ENCODE results near the gene CCSER2. TPM values are rescaled to one million over a fixed set of nuclear protein-coding genes. Genes with fewer than 3 reads are reported as not detected.

CCSER2 gene
- total RNA-seq, 1 donor from 2014 or later, result 52.3 TPM

DNA sequence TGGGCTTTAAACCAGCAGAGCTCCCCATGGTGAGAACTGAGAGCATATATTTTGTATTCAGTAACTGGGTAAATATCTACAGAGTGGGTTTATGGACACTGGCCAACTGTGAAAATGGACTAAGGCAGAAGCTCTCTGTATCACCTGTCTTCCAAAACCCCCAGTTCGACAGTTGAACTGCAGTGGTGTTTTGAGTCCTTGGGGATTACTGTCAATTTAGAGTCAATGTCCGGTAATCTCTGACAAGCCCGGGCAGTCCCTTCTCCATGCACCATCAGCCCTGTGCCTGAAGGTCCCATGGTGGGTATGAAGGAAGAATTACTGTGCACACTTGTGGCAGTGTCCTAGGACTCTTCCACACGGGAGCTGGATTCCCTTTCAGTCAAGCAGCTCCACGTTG, 235.0 kb downstream of the CCSER2 start:
- no peaks in the 10 kb centered on the region for H3K9me3 Mint-ChIP-seq
- DNase-seq (ENCODE audit: low spot score), result no peak
- intact Hi-C loops (cut with micrococcal nuclease), result no loop called here
- peaks cover 21% of the 10 kb centered on the region for H3K27me3 Mint-ChIP-seq (ENCODE audit: insufficient read depth)
- no peak overlapping the region for H3K4me3 Mint-ChIP-seq
- H3K4me1 Mint-ChIP-seq (ENCODE audit: low read depth), result no peaks in the 10 kb centered on the region
- H3K27ac Mint-ChIP-seq, result no peak overlapping the region
- H3K36me3 Mint-ChIP-seq (ENCODE audit: low read depth), result no peaks in the 10 kb centered on the region

DNA sequence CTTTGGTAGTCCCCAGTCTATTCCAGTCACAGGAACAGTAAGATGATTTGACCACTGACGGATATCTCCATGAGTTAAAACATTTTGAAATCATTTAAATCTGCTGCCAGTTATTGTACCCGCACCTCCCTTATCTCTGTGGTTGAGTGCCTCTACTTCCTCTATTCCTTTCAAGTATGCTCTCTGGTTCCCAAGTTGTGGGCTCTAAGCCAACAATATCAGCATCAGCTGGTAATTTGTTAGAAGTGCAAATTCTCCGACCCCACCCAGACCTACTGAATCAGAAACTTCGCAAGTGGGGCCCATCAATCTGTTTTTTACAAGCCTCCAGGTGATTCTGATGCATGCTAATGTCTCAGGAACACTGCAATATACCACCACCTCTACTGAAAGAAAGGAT, 235.5 kb downstream of the CCSER2 start:
- H3K4me3 Mint-ChIP-seq, result no peak overlapping the region
- H3K9me3 Mint-ChIP-seq, result no peaks in the 10 kb centered on the region
- H3K4me1 Mint-ChIP-seq (ENCODE audit: low read depth), result no peaks in the 10 kb centered on the region
- H3K27me3 Mint-ChIP-seq (ENCODE audit: insufficient read depth), result peaks cover 20% of the 10 kb centered on the region
- no peaks in the 10 kb centered on the region for H3K36me3 Mint-ChIP-seq (ENCODE audit: low read depth)
- no peak overlapping the region for H3K27ac Mint-ChIP-seq
- no peak for DNase-seq (ENCODE audit: low spot score)
- intact Hi-C loops (cut with micrococcal nuclease), result no loop called here

DNA sequence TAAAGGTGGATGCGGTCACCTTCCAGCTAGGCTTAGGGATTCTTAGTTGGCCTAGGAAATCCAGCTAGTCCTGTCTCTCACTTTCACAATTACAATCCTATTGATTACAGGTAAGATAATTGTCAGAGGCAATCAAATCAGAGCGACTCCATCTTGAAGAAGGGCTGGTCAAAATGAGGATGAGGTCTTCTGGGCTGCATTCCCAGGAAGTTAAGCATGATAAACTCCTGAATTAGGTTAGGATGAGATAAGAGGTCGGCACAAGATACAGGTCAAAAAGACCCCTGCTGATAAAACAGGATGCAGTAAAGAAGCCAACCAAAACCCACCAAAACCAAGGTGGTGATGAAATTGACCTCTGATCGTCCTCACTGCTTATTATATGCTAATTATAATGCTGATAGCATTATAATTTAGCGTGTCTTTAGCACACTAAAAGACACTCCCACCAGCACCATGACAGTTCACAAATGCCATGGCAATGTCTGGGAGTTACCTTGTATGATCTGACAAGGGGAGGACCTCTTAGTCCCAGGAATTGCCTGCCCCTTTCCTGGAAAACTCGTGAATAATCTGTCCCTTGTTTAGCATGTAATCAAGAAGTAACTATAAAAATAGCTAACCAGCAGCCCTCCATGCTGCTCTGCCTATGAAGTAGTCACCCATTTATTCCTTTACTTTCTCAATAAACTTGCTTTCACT, 237.6 kb downstream of the CCSER2 start:
- no peak overlapping the region for H3K27ac Mint-ChIP-seq
- H3K36me3 Mint-ChIP-seq (ENCODE audit: low read depth), result no peaks in the 10 kb centered on the region
- H3K4me3 Mint-ChIP-seq, result no peak overlapping the region
- peaks cover 19% of the 10 kb centered on the region for H3K27me3 Mint-ChIP-seq (ENCODE audit: insufficient read depth)
- intact Hi-C loops (cut with micrococcal nuclease), result no loop called here
- no peak for DNase-seq (ENCODE audit: low spot score)
- H3K4me1 Mint-ChIP-seq (ENCODE audit: low read depth), result no peaks in the 10 kb centered on the region
- no peaks in the 10 kb centered on the region for H3K9me3 Mint-ChIP-seq

DNA sequence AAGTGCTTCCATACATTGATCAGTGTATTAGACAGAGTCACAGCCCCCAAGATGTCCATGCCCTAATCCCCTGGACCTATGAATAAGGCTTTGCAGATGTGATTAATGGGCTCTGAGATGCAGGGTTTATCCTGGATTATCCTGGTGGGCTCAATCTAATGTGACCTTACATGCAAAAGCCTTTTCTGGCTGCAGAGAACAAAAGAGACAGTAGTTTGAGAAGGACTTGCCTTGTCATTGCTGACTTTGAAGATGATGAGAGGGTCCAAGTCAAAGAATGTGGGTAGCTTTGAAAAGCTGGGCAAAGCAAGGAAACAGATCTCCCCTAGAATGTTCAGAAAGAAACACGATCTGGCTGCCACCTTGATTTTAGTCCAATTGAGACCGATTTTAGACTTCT, 238.7 kb downstream of the CCSER2 start:
- H3K27ac Mint-ChIP-seq, result no peak overlapping the region
- H3K36me3 Mint-ChIP-seq (ENCODE audit: low read depth), result no peaks in the 10 kb centered on the region
- H3K27me3 Mint-ChIP-seq (ENCODE audit: insufficient read depth), result peaks cover 17% of the 10 kb centered on the region
- intact Hi-C loops (cut with micrococcal nuclease), result no loop called here
- no peaks in the 10 kb centered on the region for H3K4me1 Mint-ChIP-seq (ENCODE audit: low read depth)
- DNase-seq (ENCODE audit: low spot score), result no peak
- no peak overlapping the region for H3K4me3 Mint-ChIP-seq
- H3K9me3 Mint-ChIP-seq, result no peaks in the 10 kb centered on the region

Other genes starting within 250 kb of the CCSER2 start
- gene GHITM, start 189.1 kb upstream of the CCSER2 start, total RNA-seq, result 140 and 142 TPM in 2 replicates
- gene GPR15LG, start 154.8 kb upstream of the CCSER2 start, total RNA-seq, result not detected in 2 replicates
- 0.47 and 0.66 TPM in 2 replicates for gene CDHR1, start 134.1 kb upstream of the CCSER2 start, total RNA-seq
- gene LRIT2, start 103.0 kb upstream of the CCSER2 start, total RNA-seq, result not detected in 2 replicates
- not detected in 2 replicates for gene LRIT1, start 87.0 kb upstream of the CCSER2 start, total RNA-seq
- gene RGR, start 83.5 kb upstream of the CCSER2 start, total RNA-seq, result not detected in 2 replicates